ENCODE measurements around the gene OSTC.

OSTC gene

GRCh38 chr4:108612365-108612764 lies 38.0 kb upstream of the OSTC start:
- H3K9me2 ChIP-seq (ENCODE audit: low read depth, low read length), result no peaks in the 10 kb centered on the region
- H3K79me2 ChIP-seq (ENCODE audit: insufficient read depth, low read length), result no peaks in the 10 kb centered on the region
- H3K9ac ChIP-seq (ENCODE audit: low read length), result no peak overlapping the region
- H3K27ac ChIP-seq (ENCODE audit: low read depth, low read length, poor library complexity, severe bottlenecking), result no peak overlapping the region
- TF ChIP-seq CTCF (IDR thresholded peaks at IDR 0.05; ENCODE audit: low read length) (no peak), EZH2 (IDR thresholded peaks at IDR 0.05; ENCODE audit: borderline replicate concordance, low read length) (no peak)
- H3K27me3 ChIP-seq (ENCODE audit: insufficient read depth, low read length), result no peaks in the 10 kb centered on the region
- H3K36me3 ChIP-seq (ENCODE audit: insufficient read depth, low read length), result no peaks in the 10 kb centered on the region
- H3K9me3 ChIP-seq (ENCODE audit: low read length), result no peaks in the 10 kb centered on the region
- no peak overlapping the region for H3K4me2 ChIP-seq (ENCODE audit: low read length)
- no peak overlapping the region for H2AFZ ChIP-seq (ENCODE audit: low read length)
- H3F3A ChIP-seq (ENCODE audit: insufficient read depth, low read length), result no peaks in the 10 kb centered on the region
- no peak overlapping the region for H3K4me3 ChIP-seq (ENCODE audit: low read depth, low read length, poor library complexity, severe bottlenecking)
- no peaks in the 10 kb centered on the region for H4K20me1 ChIP-seq (ENCODE audit: insufficient read depth, low read length)
- no peaks in the 10 kb centered on the region for H3K4me1 ChIP-seq (ENCODE audit: insufficient read depth, low read length, severe bottlenecking)

GRCh38 chr4:108619372-108620100 lies 30.9 kb upstream of the OSTC start:
- Histone ChIP-seq H3K36me3 (ENCODE audit: insufficient read depth, low read length) (peaks cover 39% of the 10 kb centered on the region), H3F3A (ENCODE audit: insufficient read depth, low read length) (no peaks in the 10 kb centered on the region), H3K27me3 (ENCODE audit: insufficient read depth, low read length) (no peaks in the 10 kb centered on the region), H4K20me1 (ENCODE audit: insufficient read depth, low read length) (0 out of 2 replicates have a peak, but pooled peaks cover 3% of the 10 kb centered on the region), H2AFZ (ENCODE audit: low read length) (0 out of 2 replicates have a peak overlapping the region, but pooled peaks have one; percentile 24), H3K9ac (ENCODE audit: low read length) (peak overlapping the region; percentile 51), H3K9me3 (ENCODE audit: low read length) (no peaks in the 10 kb centered on the region), H3K9me2 (ENCODE audit: low read depth, low read length) (no peaks in the 10 kb centered on the region), H3K4me1 (ENCODE audit: insufficient read depth, low read length, severe bottlenecking) (peaks cover 29% of the 10 kb centered on the region), H3K4me3 (ENCODE audit: low read depth, low read length, poor library complexity, severe bottlenecking) (peak overlapping the region; percentile 91), H3K4me2 (ENCODE audit: low read length) (peak overlapping the region; percentile 76), H3K27ac (ENCODE audit: low read depth, low read length, poor library complexity, severe bottlenecking) (no peak overlapping the region), H3K79me2 (ENCODE audit: insufficient read depth, low read length) (peaks cover 28% of the 10 kb centered on the region)
- TF ChIP-seq CTCF (IDR thresholded peaks at IDR 0.05; ENCODE audit: low read length), result no peak
- TF ChIP-seq EZH2 (IDR thresholded peaks at IDR 0.05; ENCODE audit: borderline replicate concordance, low read length), result no peak

GRCh38 chr4:108620101-108620932 lies 30.1 kb upstream of the OSTC start, which contains the start of gene RPL34:
Gene RPL34 (plus strand): TSS chr4:108620576. CDS start chr4:108621960, 1,384 bp downstream.
- Histone ChIP-seq H3K79me2 (ENCODE audit: insufficient read depth, low read length) (peaks cover 28% of the 10 kb centered on the region), H3K4me3 (ENCODE audit: low read depth, low read length, poor library complexity, severe bottlenecking) (peak within 1 kb of the TSS; percentile 91), H3F3A (ENCODE audit: insufficient read depth, low read length) (no peaks in the 10 kb centered on the region), H3K36me3 (ENCODE audit: insufficient read depth, low read length) (peaks cover 47% of the 10 kb centered on the region), H3K9ac (ENCODE audit: low read length) (peak within 1 kb of the TSS; percentile 94), H2AFZ (ENCODE audit: low read length) (0 out of 2 replicates have a peak within 1 kb of the TSS, but pooled peaks have one; percentile 24), H3K27me3 (ENCODE audit: insufficient read depth, low read length) (no peaks in the 10 kb centered on the region), H3K4me1 (ENCODE audit: insufficient read depth, low read length, severe bottlenecking) (peaks cover 29% of the 10 kb centered on the region), H4K20me1 (ENCODE audit: insufficient read depth, low read length) (0 out of 2 replicates have a peak, but pooled peaks cover 3% of the 10 kb centered on the region), H3K4me2 (ENCODE audit: low read length) (peak within 1 kb of the TSS; percentile 95), H3K9me2 (ENCODE audit: low read depth, low read length) (no peaks in the 10 kb centered on the region), H3K9me3 (ENCODE audit: low read length) (no peaks in the 10 kb centered on the region), H3K27ac (ENCODE audit: low read depth, low read length, poor library complexity, severe bottlenecking) (peak within 1 kb of the TSS; percentile 55)
- TF ChIP-seq CTCF (IDR thresholded peaks at IDR 0.05; ENCODE audit: low read length) (no peak), EZH2 (IDR thresholded peaks at IDR 0.05; ENCODE audit: borderline replicate concordance, low read length) (no peak)

Measured in OCI-LY1 (cell line).